ENCODE results near the gene MAP4K3.
A peak's percentile ranks its signal among the peaks of the same experiment; 100 is the strongest.

Gene MAP4K3

DNA sequence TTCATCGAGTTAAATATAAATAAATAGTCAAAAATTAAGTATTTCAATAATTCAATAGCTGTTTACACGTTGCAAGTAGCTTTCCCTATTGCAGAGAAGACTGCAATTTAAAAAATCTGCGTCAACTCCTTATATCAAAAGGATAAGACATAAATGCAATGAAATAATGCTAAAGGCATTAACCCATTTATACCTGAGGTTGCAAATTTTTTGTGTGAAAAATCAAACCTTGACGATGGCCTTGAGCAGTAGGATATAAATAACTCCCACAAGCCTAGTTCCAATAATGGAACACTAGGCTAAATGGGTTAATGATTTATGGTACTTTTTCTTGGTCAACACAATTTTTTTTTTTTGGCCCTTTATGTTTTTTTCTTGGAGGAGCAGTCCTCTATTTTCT, 116.9 kb downstream of the MAP4K3 start:
- in situ Hi-C loops (cut with HindIII; ENCODE audit: low sequenced_read_pairs) = no loop called here
- TF ChIP-seq, protein P1, sequence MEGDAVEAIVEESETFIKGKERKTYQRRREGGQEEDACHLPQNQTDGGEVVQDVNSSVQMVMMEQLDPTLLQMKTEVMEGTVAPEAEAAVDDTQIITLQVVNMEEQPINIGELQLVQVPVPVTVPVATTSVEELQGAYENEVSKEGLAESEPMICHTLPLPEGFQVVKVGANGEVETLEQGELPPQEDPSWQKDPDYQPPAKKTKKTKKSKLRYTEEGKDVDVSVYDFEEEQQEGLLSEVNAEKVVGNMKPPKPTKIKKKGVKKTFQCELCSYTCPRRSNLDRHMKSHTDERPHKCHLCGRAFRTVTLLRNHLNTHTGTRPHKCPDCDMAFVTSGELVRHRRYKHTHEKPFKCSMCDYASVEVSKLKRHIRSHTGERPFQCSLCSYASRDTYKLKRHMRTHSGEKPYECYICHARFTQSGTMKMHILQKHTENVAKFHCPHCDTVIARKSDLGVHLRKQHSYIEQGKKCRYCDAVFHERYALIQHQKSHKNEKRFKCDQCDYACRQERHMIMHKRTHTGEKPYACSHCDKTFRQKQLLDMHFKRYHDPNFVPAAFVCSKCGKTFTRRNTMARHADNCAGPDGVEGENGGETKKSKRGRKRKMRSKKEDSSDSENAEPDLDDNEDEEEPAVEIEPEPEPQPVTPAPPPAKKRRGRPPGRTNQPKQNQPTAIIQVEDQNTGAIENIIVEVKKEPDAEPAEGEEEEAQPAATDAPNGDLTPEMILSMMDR (IDR thresholded peaks at IDR 0.05; ENCODE audit: low read depth, low read length) = no peak
- no peak for DNase-seq (ENCODE audit: low read depth, low spot score)
- H3K4me3 ChIP-seq (ENCODE audit: low read depth, low read length) = no peak overlapping the region

DNA sequence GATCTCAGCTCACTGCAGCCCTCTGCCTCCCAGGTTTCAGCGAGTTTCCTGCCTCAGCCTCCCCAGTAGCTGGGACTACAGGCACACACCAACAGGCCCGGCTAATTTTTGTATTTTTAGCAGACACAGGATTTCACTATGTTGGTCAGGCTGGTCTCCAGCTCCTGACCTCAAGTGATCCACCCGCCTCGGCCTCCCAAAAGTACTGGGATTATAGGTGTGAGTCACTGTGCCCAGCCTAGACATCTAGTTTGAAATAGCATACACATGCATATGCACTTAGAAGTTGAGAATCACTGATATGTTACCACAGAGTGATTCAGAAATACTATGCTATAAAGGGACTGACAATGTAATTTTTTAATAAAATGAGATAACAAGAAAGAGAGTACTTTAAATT, 123.5 kb downstream of the MAP4K3 start:
- in situ Hi-C loops (cut with HindIII; ENCODE audit: low sequenced_read_pairs) = no loop called here
- H3K4me3 ChIP-seq (ENCODE audit: low read depth, low read length) = no peak overlapping the region
- TF ChIP-seq, protein P1 (IDR thresholded peaks at IDR 0.05; ENCODE audit: low read depth, low read length) = no peak
- DNase-seq (ENCODE audit: low read depth, low spot score) = peak; percentile 72

GRCh38 chr2:39311469-39311868, 125.6 kb downstream of the MAP4K3 start:
- DNase-seq (ENCODE audit: low read depth, low spot score) = no peak
- in situ Hi-C loops (cut with HindIII; ENCODE audit: low sequenced_read_pairs) = no loop called here
- TF ChIP-seq, protein P1 (IDR thresholded peaks at IDR 0.05; ENCODE audit: low read depth, low read length) = no peak
- H3K4me3 ChIP-seq (ENCODE audit: low read depth, low read length) = no peak overlapping the region

- no peak overlapping the region for H3K4me3 ChIP-seq (ENCODE audit: low read depth, low read length)
- TF ChIP-seq, protein P1 (IDR thresholded peaks at IDR 0.05; ENCODE audit: low read depth, low read length) = no peak
- no peak for DNase-seq (ENCODE audit: low read depth, low spot score)
- in situ Hi-C loops (cut with HindIII; ENCODE audit: low sequenced_read_pairs) = no loop called here
These were observed 128.3 kb downstream of the MAP4K3 start for GRCh38 chr2:39308778-39309177.

DNA sequence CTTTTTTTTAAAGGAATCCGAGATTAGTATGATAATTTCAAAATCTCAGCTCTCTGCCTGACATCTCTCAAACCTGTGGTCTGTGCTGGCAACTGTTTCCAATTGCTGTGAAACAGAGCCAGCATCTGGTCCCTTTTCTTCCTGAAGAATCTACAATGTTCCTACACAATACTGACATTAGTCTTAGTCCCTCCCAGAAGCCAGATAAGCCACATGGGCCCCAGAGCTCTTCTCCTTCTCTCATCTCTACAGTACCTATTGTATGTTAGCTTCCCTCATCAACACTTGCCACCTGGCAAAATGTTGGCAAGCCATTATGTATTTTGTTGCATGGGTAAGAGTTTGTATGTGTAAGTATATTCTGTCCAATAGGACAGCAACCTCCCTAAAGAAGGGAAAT, 130.5 kb downstream of the MAP4K3 start:
- DNase-seq (ENCODE audit: low read depth, low spot score) = no peak
- in situ Hi-C loops (cut with HindIII; ENCODE audit: low sequenced_read_pairs) = no loop called here
- no peak overlapping the region for H3K4me3 ChIP-seq (ENCODE audit: low read depth, low read length)
- TF ChIP-seq, protein P1 (IDR thresholded peaks at IDR 0.05; ENCODE audit: low read depth, low read length) = no peak

DNA sequence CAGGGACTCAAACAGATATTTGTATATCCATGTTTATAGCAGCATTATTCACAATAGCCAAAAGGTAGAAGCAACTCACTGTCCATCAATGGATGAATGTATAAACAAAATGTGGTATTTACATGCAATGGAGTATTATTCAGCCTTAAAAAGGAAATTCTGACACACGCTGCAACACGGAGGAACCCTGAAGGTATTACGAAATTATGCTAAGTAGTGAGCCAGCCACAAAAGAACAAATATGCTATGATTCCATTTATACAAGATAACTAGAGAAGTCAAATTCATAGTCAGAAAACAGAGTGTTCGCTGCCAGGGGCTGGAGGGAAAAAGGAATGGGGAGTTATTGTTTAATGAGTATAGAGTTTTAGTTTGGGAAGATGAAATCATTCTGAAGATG, 132.4 kb downstream of the MAP4K3 start:
- in situ Hi-C loops (cut with HindIII; ENCODE audit: low sequenced_read_pairs) = no loop called here
- DNase-seq (ENCODE audit: low read depth, low spot score) = no peak
- H3K4me3 ChIP-seq (ENCODE audit: low read depth, low read length) = no peak overlapping the region
- TF ChIP-seq, protein P1 (IDR thresholded peaks at IDR 0.05; ENCODE audit: low read depth, low read length) = no peak

- no peak overlapping the region for H3K4me3 ChIP-seq (ENCODE audit: low read depth, low read length)
- TF ChIP-seq, protein P1 (IDR thresholded peaks at IDR 0.05; ENCODE audit: low read depth, low read length) = no peak
- peak; percentile 39 for DNase-seq (ENCODE audit: low read depth, low spot score)
- in situ Hi-C loops (cut with HindIII; ENCODE audit: low sequenced_read_pairs) = no loop called here
These were observed 132.9 kb downstream of the MAP4K3 start for GRCh38 chr2:39304200-39304599.

Measured in astrocyte of the spinal cord (primary cell).